Measurements from ENCODE around the gene MT1HL1.
"Not testable (repeated sequence)": the region's sequence is repeated elsewhere in the genome, so short reads cannot be mapped to it uniquely, and the experiment has no call there.

Gene MT1HL1

DNA sequence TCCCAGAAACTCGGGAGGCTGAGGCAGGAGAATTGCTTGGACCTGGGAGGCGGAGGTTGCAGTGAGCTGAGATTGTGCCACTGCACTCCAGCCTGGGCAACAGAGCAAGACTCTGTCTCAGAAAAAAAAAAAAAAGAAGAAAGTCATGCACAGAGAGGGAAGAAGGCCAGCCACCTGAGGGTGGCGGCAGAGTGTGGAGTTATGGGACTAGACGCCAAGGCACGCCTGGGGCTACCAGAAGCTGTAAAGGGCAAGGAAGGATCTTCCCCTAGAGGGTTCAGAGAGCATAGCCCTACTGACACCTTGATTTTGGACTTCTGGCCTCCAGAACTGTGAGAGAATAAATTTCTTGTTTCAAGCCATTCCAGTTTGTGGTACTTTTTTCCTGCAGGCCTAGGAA, 30.2 kb downstream of the MT1HL1 start:
- not testable (repeated sequence) for DNase-seq

DNA sequence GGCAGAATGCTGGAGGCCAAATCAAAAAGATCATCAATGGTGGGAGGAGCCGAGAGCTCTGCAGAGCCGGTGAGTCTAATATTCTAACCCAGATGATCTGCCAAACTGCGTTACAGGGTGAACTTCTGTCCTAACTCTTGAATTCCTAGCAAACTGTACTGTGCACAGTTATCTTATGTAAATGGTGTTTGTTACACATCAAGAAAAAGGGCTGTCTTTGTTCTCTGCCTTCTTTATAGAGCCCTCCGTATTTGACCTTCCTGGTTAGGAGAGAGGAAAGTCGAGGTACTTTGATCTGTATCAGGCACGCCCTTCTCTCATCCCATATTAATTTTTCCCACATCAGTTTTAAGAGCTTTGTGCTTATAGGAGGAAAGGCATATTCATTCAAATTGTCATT, 37.6 kb downstream of the MT1HL1 start:
- no peak for DNase-seq

GRCh38 chr1:236963920-236964319, 40.3 kb downstream of the MT1HL1 start:
- DNase-seq, result no peak

DNA sequence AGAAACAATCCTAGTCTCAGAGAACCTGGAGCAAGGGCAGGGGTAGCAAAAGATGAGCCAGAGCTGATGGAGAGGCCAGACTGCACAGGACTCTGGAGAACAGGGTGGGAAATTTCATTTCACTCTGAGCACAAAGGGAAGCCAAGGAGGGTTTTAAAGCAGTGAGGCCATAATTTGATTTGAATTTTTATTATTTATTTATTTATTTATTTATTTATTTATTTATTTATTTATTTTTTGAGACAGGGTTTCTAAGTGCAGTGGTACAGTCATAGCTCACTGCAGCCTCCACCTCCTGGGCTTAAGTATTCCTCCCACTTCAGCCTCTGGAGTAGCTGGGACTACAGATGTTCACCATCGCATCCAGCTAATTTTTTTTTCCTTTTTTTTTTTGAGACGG, 45.1 kb downstream of the MT1HL1 start:
- no peak for DNase-seq

DNA sequence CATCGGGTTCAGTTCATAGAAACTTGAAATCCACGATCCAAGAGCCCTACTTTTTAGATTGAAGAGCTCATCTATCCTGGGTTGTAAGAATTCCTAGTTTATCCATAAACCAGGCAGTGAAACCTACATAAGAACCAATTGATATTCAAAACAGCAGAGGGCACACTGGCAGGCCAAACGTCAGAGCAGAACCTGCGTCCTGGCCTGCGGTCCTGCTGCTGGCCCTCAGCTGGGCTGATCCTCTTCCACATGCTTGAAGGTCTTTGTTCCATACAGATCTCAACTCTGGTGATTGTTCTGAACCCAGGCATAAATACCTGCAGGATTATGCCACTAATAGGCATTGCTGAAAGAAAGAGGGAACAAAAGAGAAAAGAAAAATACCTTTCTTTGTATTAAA, 47.0 kb downstream of the MT1HL1 start:
- no peak for DNase-seq
